Ascending aorta (tissue), 2 donors: Measurements from ENCODE around the gene RGS9. TPM values are rescaled to one million over a fixed set of nuclear protein-coding genes. Genes with fewer than 3 reads are reported as not detected.

ENCODE experiments used
- DNase-seq, 2 donors: peaks; one replicate each; pipeline ENCODE4 v3.0.0-alpha.2; 2019; ENCODE audit warnings: low spot score in 2 of 2
- H3K27ac ChIP-seq, 2 donors: fragments of 200-600 bp; sonication (generic); one replicate each; pipeline ENCODE4 v1.5.1; 2016 to 2017; ENCODE audit warnings: mild to moderate bottlenecking in 1 of 2
- H3K27me3 ChIP-seq: fragments of 200-600 bp; sonication (generic); one replicate; pipeline ENCODE4 v1.5.1; 2017
- H3K36me3 ChIP-seq, 2 donors: fragments of 200-600 bp; sonication (generic); one replicate each; pipeline ENCODE4 v1.5.1; 2016
- H3K4me1 ChIP-seq, 2 donors: fragments of 200-600 bp; sonication (generic); one replicate each; pipeline ENCODE4 v1.5.1; 2016 to 2017; ENCODE audit warnings: mild to moderate bottlenecking in 1 of 2
- H3K4me3 ChIP-seq, 2 donors: fragments of 200-600 bp; sonication (generic); one replicate each; pipeline ENCODE4 v1.5.1; 2016 to 2017; ENCODE audit warnings: mild to moderate bottlenecking in 1 of 2
- H3K9me3 ChIP-seq, 2 donors: fragments of 200-600 bp; sonication (generic); one replicate each; pipeline ENCODE4 v1.5.1; 2016
- intact Hi-C: fragments of 100-400 bp; cut with DNase I; formaldehyde crosslinking; loops from one replicate; pipeline ENCODE4 v1.15.1; 2023
- total RNA-seq: library from RNA; depleted of rRNA; stranded (reverse); fragments of >200 nt; gene quantifications from one replicate; pipeline ENCODE4 v1.1.0, GENCODE V29; 2016
- TF ChIP-seq, protein P1 (sequence below), 3 experiments: fragments of 200-600 bp in 2 of 3; fragments of 450-650 bp in 1 of 3; sonication (generic) in 2 of 3; IDR thresholded peaks; one replicate each; pipeline ENCODE4 v1.5.1; 2016 to 2019; ENCODE audit warnings: antibody characterized with exemption in 3 of 3, mild to moderate bottlenecking in 1 of 3, moderate library complexity in 1 of 3

Gene RGS9
- total RNA-seq, 1 donor from 2014 or later, result 0.21 TPM

DNA sequence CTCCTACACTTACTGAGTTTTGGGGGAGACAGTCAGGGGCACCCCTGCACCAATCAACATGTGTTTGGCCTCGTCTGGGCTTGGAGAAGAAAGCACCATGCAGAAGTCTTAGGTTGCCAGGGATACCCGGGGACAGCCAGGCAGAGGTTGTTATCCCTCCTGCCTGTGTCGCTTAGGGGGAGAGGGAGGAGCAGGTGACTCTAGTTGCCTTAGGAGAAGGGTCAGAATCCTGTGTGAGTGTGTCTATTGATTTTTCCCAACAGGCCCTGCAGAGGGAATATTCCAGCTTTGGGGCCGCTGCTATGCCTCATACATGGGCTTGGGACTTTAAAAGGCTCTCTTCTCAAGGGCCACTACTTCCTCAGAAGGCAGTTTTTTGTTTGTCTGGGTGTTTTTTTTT, 89.1 kb downstream of the RGS9 start:
- DNase-seq, result no peak
- no peaks in the 10 kb centered on the region for H3K9me3 ChIP-seq
- intact Hi-C loops, result no loop called here

GRCh38 chr17:65227637-65228036, 90.5 kb downstream of the RGS9 start:
- no peaks in the 10 kb centered on the region for H3K27me3 ChIP-seq
- TF ChIP-seq, protein P1, sequence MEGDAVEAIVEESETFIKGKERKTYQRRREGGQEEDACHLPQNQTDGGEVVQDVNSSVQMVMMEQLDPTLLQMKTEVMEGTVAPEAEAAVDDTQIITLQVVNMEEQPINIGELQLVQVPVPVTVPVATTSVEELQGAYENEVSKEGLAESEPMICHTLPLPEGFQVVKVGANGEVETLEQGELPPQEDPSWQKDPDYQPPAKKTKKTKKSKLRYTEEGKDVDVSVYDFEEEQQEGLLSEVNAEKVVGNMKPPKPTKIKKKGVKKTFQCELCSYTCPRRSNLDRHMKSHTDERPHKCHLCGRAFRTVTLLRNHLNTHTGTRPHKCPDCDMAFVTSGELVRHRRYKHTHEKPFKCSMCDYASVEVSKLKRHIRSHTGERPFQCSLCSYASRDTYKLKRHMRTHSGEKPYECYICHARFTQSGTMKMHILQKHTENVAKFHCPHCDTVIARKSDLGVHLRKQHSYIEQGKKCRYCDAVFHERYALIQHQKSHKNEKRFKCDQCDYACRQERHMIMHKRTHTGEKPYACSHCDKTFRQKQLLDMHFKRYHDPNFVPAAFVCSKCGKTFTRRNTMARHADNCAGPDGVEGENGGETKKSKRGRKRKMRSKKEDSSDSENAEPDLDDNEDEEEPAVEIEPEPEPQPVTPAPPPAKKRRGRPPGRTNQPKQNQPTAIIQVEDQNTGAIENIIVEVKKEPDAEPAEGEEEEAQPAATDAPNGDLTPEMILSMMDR (IDR thresholded peaks at IDR 0.05), result no peak
- no peak overlapping the region for H3K4me3 ChIP-seq
- H3K27ac ChIP-seq, result no peak overlapping the region
- DNase-seq, result no peak
- H3K9me3 ChIP-seq, result no peaks in the 10 kb centered on the region
- no peaks in the 10 kb centered on the region for H3K36me3 ChIP-seq
- intact Hi-C loops, result no loop called here
- H3K4me1 ChIP-seq, result no peaks in the 10 kb centered on the region

More for the DNA sequence above, 89.1 kb downstream of the RGS9 start:
- no peaks in the 10 kb centered on the region for H3K4me1 ChIP-seq
- TF ChIP-seq, protein P1 (IDR thresholded peaks at IDR 0.05), result no peak
- no peaks in the 10 kb centered on the region for H3K36me3 ChIP-seq
- H3K27me3 ChIP-seq, result no peaks in the 10 kb centered on the region
- no peak overlapping the region for H3K27ac ChIP-seq
- no peak overlapping the region for H3K4me3 ChIP-seq

GRCh38 chr17:65228287-65228686, 91.1 kb downstream of the RGS9 start:
- Histone ChIP-seq H3K36me3 (no peaks in the 10 kb centered on the region), H3K9me3 (no peaks in the 10 kb centered on the region), H3K27ac (no peak overlapping the region), H3K27me3 (no peaks in the 10 kb centered on the region), H3K4me1 (no peaks in the 10 kb centered on the region), H3K4me3 (no peak overlapping the region)
- intact Hi-C loops, result no loop called here
- TF ChIP-seq, protein P1 (IDR thresholded peaks at IDR 0.05), result no peak
- no peak for DNase-seq

GRCh38 chr17:65228734-65229620, 91.8 kb downstream of the RGS9 start:
- Histone ChIP-seq H3K9me3 (no peaks in the 10 kb centered on the region), H3K27me3 (no peaks in the 10 kb centered on the region), H3K4me1 (no peaks in the 10 kb centered on the region), H3K36me3 (no peaks in the 10 kb centered on the region), H3K4me3 (no peak overlapping the region), H3K27ac (no peak overlapping the region)
- intact Hi-C loops, result no loop called here
- TF ChIP-seq, protein P1 (IDR thresholded peaks at IDR 0.05), result no peak
- DNase-seq, result no peak

DNA sequence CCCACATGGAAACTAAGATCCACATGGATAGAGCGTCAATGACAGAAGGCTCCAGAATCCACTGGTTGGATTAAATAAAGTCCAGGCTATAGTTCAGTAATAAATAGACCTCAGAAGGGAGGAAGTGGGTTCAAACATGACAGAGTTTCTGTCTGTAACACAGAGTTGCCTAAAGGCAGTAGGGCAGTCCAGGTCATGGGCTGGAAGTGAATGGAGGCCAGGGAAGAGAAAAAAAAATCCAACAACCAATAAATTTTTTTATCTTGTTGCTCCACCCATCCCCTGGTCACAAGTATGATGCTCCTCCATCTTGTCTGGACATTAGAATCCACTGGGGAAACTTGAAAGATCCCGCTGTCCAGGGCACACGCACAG, 92.4 kb downstream of the RGS9 start:
- Histone ChIP-seq H3K27me3 (no peaks in the 10 kb centered on the region), H3K9me3 (no peaks in the 10 kb centered on the region), H3K27ac (no peak overlapping the region), H3K4me3 (no peak overlapping the region), H3K4me1 (no peaks in the 10 kb centered on the region), H3K36me3 (no peaks in the 10 kb centered on the region)
- TF ChIP-seq, protein P1 (IDR thresholded peaks at IDR 0.05), result no peak
- intact Hi-C loops, result no loop called here
- no peak for DNase-seq
